ENCODE results near the gene USP35.

GRCh38 chr11:78195917-78196560, 7.3 kb downstream of the USP35 start:
- TF ChIP-seq CTCF (IDR thresholded peaks at IDR 0.05) (no peak), POLR2A (IDR thresholded peaks at IDR 0.05) (no peak)
